ENCODE data around the gene FAM24A. TPM values are rescaled to one million over a fixed set of nuclear protein-coding genes. Genes with fewer than 3 reads are reported as not detected.
"Not testable (repeated sequence)": the region's sequence is repeated elsewhere in the genome, so short reads cannot be mapped to it uniquely, and the experiment has no call there.

The FAM24A gene
- polyA plus RNA-seq, 1 donor from 2014 or later, result not detected

DNA sequence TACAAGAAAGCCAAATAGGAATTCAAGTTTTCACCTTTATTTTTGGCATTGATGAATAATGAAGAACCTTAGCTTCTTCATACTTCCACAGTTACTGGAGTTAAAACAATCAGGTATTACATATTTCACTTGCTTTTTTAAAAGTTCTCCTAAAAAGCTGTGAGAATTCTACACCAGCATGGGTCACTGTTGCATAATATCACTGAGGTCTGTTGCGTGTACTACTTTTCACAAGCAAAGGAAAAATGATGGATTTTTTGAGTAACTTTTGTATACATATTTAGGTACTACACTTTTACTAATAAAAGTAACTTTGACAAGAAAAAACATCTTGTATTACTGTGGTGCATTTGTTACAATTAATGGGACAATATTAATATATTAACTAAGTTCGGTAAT is 46.2 kb upstream of the FAM24A start:
- Histone ChIP-seq H3K27me3 (ENCODE audit: insufficient read depth, low read depth, low read length) (no peaks in the 10 kb centered on the region), H3F3A (ENCODE audit: insufficient read depth, low read length, poor library complexity, severe bottlenecking) (no peaks in the 10 kb centered on the region), H3K9me2 (ENCODE audit: insufficient read depth, low read length) (no peaks in the 10 kb centered on the region), H3K9me3 (ENCODE audit: low read length) (no peaks in the 10 kb centered on the region), H3K9ac (ENCODE audit: low read length) (no peak overlapping the region), H4K20me1 (ENCODE audit: insufficient read depth) (no peaks in the 10 kb centered on the region), H3K4me2 (ENCODE audit: low read length) (no peak overlapping the region), H2AFZ (ENCODE audit: low read depth, low read length) (no peak overlapping the region), H3K36me3 (ENCODE audit: insufficient read depth, low read length) (no peaks in the 10 kb centered on the region), H3K79me2 (replicated peaks; ENCODE audit: insufficient read depth, low read length) (no peaks in the 10 kb centered on the region), H3K4me3 (ENCODE audit: low read length) (no peak overlapping the region), H3K27ac (ENCODE audit: low read length) (no peak overlapping the region)
- no peak for TF ChIP-seq RAD21 (conservative IDR thresholded peaks at IDR 0.05)
- no peak for TF ChIP-seq POLR2AphosphoS5 (IDR thresholded peaks at IDR 0.05)
- no peak for TF ChIP-seq MXI1 (conservative IDR thresholded peaks at IDR 0.05; ENCODE audit: poor library complexity, severe bottlenecking)
- no peak for TF ChIP-seq TAF1 (IDR thresholded peaks at IDR 0.05; ENCODE audit: low read depth)
- no peak for TF ChIP-seq EP300 (conservative IDR thresholded peaks at IDR 0.05; ENCODE audit: poor library complexity, severe bottlenecking)
- TF ChIP-seq, protein P1, sequence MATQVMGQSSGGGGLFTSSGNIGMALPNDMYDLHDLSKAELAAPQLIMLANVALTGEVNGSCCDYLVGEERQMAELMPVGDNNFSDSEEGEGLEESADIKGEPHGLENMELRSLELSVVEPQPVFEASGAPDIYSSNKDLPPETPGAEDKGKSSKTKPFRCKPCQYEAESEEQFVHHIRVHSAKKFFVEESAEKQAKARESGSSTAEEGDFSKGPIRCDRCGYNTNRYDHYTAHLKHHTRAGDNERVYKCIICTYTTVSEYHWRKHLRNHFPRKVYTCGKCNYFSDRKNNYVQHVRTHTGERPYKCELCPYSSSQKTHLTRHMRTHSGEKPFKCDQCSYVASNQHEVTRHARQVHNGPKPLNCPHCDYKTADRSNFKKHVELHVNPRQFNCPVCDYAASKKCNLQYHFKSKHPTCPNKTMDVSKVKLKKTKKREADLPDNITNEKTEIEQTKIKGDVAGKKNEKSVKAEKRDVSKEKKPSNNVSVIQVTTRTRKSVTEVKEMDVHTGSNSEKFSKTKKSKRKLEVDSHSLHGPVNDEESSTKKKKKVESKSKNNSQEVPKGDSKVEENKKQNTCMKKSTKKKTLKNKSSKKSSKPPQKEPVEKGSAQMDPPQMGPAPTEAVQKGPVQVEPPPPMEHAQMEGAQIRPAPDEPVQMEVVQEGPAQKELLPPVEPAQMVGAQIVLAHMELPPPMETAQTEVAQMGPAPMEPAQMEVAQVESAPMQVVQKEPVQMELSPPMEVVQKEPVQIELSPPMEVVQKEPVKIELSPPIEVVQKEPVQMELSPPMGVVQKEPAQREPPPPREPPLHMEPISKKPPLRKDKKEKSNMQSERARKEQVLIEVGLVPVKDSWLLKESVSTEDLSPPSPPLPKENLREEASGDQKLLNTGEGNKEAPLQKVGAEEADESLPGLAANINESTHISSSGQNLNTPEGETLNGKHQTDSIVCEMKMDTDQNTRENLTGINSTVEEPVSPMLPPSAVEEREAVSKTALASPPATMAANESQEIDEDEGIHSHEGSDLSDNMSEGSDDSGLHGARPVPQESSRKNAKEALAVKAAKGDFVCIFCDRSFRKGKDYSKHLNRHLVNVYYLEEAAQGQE (IDR thresholded peaks at IDR 0.05; ENCODE audit: borderline replicate concordance), result no peak
- no peak for TF ChIP-seq EZH2 (IDR thresholded peaks at IDR 0.05; ENCODE audit: borderline replicate concordance, insufficient read depth, low read length, poor library complexity, severe bottlenecking)
- TF ChIP-seq, protein P2, sequence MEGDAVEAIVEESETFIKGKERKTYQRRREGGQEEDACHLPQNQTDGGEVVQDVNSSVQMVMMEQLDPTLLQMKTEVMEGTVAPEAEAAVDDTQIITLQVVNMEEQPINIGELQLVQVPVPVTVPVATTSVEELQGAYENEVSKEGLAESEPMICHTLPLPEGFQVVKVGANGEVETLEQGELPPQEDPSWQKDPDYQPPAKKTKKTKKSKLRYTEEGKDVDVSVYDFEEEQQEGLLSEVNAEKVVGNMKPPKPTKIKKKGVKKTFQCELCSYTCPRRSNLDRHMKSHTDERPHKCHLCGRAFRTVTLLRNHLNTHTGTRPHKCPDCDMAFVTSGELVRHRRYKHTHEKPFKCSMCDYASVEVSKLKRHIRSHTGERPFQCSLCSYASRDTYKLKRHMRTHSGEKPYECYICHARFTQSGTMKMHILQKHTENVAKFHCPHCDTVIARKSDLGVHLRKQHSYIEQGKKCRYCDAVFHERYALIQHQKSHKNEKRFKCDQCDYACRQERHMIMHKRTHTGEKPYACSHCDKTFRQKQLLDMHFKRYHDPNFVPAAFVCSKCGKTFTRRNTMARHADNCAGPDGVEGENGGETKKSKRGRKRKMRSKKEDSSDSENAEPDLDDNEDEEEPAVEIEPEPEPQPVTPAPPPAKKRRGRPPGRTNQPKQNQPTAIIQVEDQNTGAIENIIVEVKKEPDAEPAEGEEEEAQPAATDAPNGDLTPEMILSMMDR (IDR thresholded peaks at IDR 0.05; ENCODE audit: poor library complexity, severe bottlenecking), result no peak
- no peak for TF ChIP-seq SMC3 (conservative IDR thresholded peaks at IDR 0.05; ENCODE audit: poor library complexity)

DNA sequence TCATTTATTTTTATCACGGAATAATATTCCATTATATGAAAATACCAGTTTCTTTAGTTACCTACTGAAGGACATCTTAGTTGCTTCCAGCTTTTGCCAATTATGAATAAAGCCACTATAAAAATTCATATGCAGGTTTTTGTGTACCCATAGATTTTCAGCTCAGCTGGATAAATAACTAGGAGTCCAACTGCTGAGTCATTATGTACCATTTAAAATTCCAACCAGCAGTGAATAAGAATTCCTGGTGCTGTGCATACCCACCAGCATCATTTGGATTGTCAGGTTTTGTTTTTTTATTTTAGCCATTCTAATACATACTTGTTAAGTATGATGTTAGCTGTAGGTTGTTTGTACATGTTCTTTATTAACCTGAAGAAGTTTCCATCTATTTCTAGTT is 45.5 kb upstream of the FAM24A start:
- no peak overlapping the region for H3K9ac ChIP-seq (ENCODE audit: low read length)
- H3K27me3 ChIP-seq (ENCODE audit: insufficient read depth, low read depth, low read length), result no peaks in the 10 kb centered on the region
- no peaks in the 10 kb centered on the region for H3K36me3 ChIP-seq (ENCODE audit: insufficient read depth, low read length)
- no peaks in the 10 kb centered on the region for H3F3A ChIP-seq (ENCODE audit: insufficient read depth, low read length, poor library complexity, severe bottlenecking)
- TF ChIP-seq RAD21 (conservative IDR thresholded peaks at IDR 0.05) (no peak), SMC3 (conservative IDR thresholded peaks at IDR 0.05; ENCODE audit: poor library complexity) (no peak), MXI1 (conservative IDR thresholded peaks at IDR 0.05; ENCODE audit: poor library complexity, severe bottlenecking) (no peak), POLR2AphosphoS5 (IDR thresholded peaks at IDR 0.05) (no peak), EP300 (conservative IDR thresholded peaks at IDR 0.05; ENCODE audit: poor library complexity, severe bottlenecking) (no peak), TAF1 (IDR thresholded peaks at IDR 0.05; ENCODE audit: low read depth) (no peak), EZH2 (IDR thresholded peaks at IDR 0.05; ENCODE audit: borderline replicate concordance, insufficient read depth, low read length, poor library complexity, severe bottlenecking) (no peak)
- TF ChIP-seq, protein P1 (IDR thresholded peaks at IDR 0.05; ENCODE audit: borderline replicate concordance), result no peak
- TF ChIP-seq, protein P2 (IDR thresholded peaks at IDR 0.05; ENCODE audit: poor library complexity, severe bottlenecking), result no peak
- no peak overlapping the region for H3K4me3 ChIP-seq (ENCODE audit: low read length)
- no peaks in the 10 kb centered on the region for H3K9me2 ChIP-seq (ENCODE audit: insufficient read depth, low read length)
- H3K4me2 ChIP-seq (ENCODE audit: low read length), result no peak overlapping the region
- H3K9me3 ChIP-seq (ENCODE audit: low read length), result no peaks in the 10 kb centered on the region
- H3K27ac ChIP-seq (ENCODE audit: low read length), result no peak overlapping the region
- H4K20me1 ChIP-seq (ENCODE audit: insufficient read depth), result no peaks in the 10 kb centered on the region
- H3K79me2 ChIP-seq (replicated peaks; ENCODE audit: insufficient read depth, low read length), result no peaks in the 10 kb centered on the region
- no peak overlapping the region for H2AFZ ChIP-seq (ENCODE audit: low read depth, low read length)

- H2AFZ ChIP-seq (ENCODE audit: low read depth, low read length); H3F3A ChIP-seq (ENCODE audit: insufficient read depth, low read length, poor library complexity, severe bottlenecking); H3K27me3 ChIP-seq (ENCODE audit: insufficient read depth, low read depth, low read length); H3K27ac ChIP-seq (ENCODE audit: low read length); H3K4me3 ChIP-seq (ENCODE audit: low read length); H3K9me2 ChIP-seq (ENCODE audit: insufficient read depth, low read length); H3K36me3 ChIP-seq (ENCODE audit: insufficient read depth, low read length); H3K9me3 ChIP-seq (ENCODE audit: low read length); H3K79me2 ChIP-seq (replicated peaks; ENCODE audit: insufficient read depth, low read length); H3K9ac ChIP-seq (ENCODE audit: low read length); H4K20me1 ChIP-seq (ENCODE audit: insufficient read depth); H3K4me2 ChIP-seq (ENCODE audit: low read length): not testable (repeated sequence)
Observed at GRCh38 chr10:122866757-122867482, 43.5 kb upstream of the FAM24A start.

Measured in neural cell (in vitro differentiated cells).